Adrenal gland (tissue), 12 donors: ENCODE measurements around the gene ASF1A. TPM values are rescaled to one million over a fixed set of nuclear protein-coding genes. Genes with fewer than 3 reads are reported as not detected.

ENCODE experiments used
- DNase-seq, 7 donors: peaks; one replicate each; pipeline ENCODE4 v3.0.0-alpha.2; 2019 to 2020
- H3K27ac ChIP-seq, 5 donors: fragments of 200-600 bp; sonication (generic) in 4 of 5; 1 replicate in 3 of 5; 2 replicates in 2 of 5; pipeline versions ENCODE4 v1.5.1 to v1.8.0; 2016 to 2020; ENCODE audit warnings: mild to moderate bottlenecking in 1 of 5
- H3K27me3 ChIP-seq: fragments of 200-600 bp; 2 replicates; pipeline ENCODE4 v1.8.0; 2021
- H3K36me3 ChIP-seq, 2 donors: fragments of 200-600 bp; replicated peaks in 1 of 2; 1 replicate in 1 of 2; 2 replicates in 1 of 2; pipeline versions ENCODE4 v1.5.1 to v1.8.0; 2018 to 2022
- H3K4me1 ChIP-seq, 2 donors: fragments of 200-600 bp; replicated peaks in 1 of 2; 1 replicate in 1 of 2; 2 replicates in 1 of 2; pipeline versions ENCODE4 v1.5.1 to v1.8.0; 2018 to 2021
- H3K4me3 ChIP-seq, 4 donors: fragments of 200-600 bp; sonication (generic) in 3 of 4; one replicate each; pipeline ENCODE4 v1.5.1; 2016 to 2018
- H3K9me3 ChIP-seq, 3 donors: fragments of 200-600 bp; sonication (generic) in 1 of 3; replicated peaks in 1 of 3; 1 replicate in 2 of 3; 2 replicates in 1 of 3; pipeline versions ENCODE4 v1.5.1 to v1.8.0; 2016 to 2021
- CTCF ChIP-seq, 6 experiments: fragments of 450-650 bp in 4 of 6; fragments of 200-600 bp in 2 of 6; sonication (generic) in 1 of 6; IDR thresholded peaks; 1 replicate in 5 of 6; 2 replicates in 1 of 6; pipeline versions ENCODE4 v1.5.1 to v1.8.0; 2016 to 2021; ENCODE audit warnings: antibody characterized with exemption in 6 of 6, mild to moderate bottlenecking in 2 of 6, moderate library complexity in 1 of 6
- POLR2A ChIP-seq, 2 donors: fragments of 450-650 bp; IDR thresholded peaks; one replicate each; pipeline ENCODE4 v1.6.1; 2017; ENCODE audit warnings: antibody characterized with exemption in 2 of 2, mild to moderate bottlenecking in 2 of 2, moderate library complexity in 1 of 2
- WGBS, 4 donors: extraction: QIAGEN DNeasy Blood & Tissue Kit in 2 of 4; methylation state at CpG; one replicate each; pipeline versions ENCODE4 v1.1.5 to v1.1.7; 2013 to 2017; 5-methylcytosine and 5-hydroxymethylcytosine counted together
- intact Hi-C, 2 donors: fragments of 100-400 bp; cut with DNase I; formaldehyde crosslinking; loops; one replicate each; pipeline versions ENCODE4 v1.14.1 to v1.15.0; 2022 to 2023
- polyA plus RNA-seq, 3 donors: library from polyadenylated mRNA; stranded (reverse); fragments of 200-250 nt in 2 of 3; fragments of 350-450 nt in 1 of 3; fragmentation: Illumina TruSeq in 1 of 3; extraction: RNeasy Lipid Tissue Mini Kit (QIAGEN cat#74804) in 1 of 3; gene quantifications; one replicate each; pipeline ENCODE4 v1.2.3, GENCODE V29; 2013 to 2014
- total RNA-seq, 9 donors: library from RNA; depleted of rRNA in 4 of 9; stranded (reverse); fragments of >200 nt in 4 of 9; fragments of 120-200 nt in 1 of 9; fragmentation: NEBNext Ultra II Directional in 1 of 9; extraction: Animal tissue kit (Norgen Biotek cat#: 25700) in 1 of 9; gene quantifications; one replicate each; pipeline versions ENCODE4 v1.1.0 to v1.2.4, GENCODE V29; 2013 to 2023
- donor health status: healthy with polysubstance abuse.
- donor health status: Bipolar disorder and iron deficiency.
- donor health status: DM: yes; HTN: yes; CAD: no.
- donor health status: DM: no; HTN: no; CAD: no.
- donor health status: DM: no; HTN: no; CAD: no.
- donor health status: DM: yes; HTN: yes; CAD: no.

ASF1A gene
- total and polyA plus RNA-seq, 12 donors = 8.7 to 107 (median 21.5) TPM

GRCh38 chr6:118908441-118908840 is 14.5 kb downstream of the ASF1A start:
- Histone ChIP-seq H3K27ac (no peak overlapping the region), H3K9me3 (no peaks in the 10 kb centered on the region), H3K27me3 (no peaks in the 10 kb centered on the region), H3K4me3 (no peak overlapping the region), H3K4me1 (no peaks in the 10 kb centered on the region), H3K36me3 (peaks cover 0 to 29% of the 10 kb centered on the region in 2 donors)
- intact Hi-C loops = no loop called here
- no peak for DNase-seq
- TF ChIP-seq POLR2A (IDR thresholded peaks at IDR 0.05) = no peak
- 68 to 87% (median 80%) methylated on average over 1 of the region's 1 CpG for whole genome bisulfite sequencing, 4 donors

GRCh38 chr6:118912646-118913045 is 18.7 kb downstream of the ASF1A start:
- WGBS, 4 donors = 86 to 96% (median 89%) methylated on average over 5 of the region's 5 CpGs
- Histone ChIP-seq H3K4me3 (no peak overlapping the region), H3K27me3 (no peaks in the 10 kb centered on the region), H3K9me3 (no peaks in the 10 kb centered on the region), H3K27ac (no peak overlapping the region), H3K36me3 (peaks cover 0 to 25% of the 10 kb centered on the region in 2 donors), H3K4me1 (no peaks in the 10 kb centered on the region)
- no peak for DNase-seq
- no peak for TF ChIP-seq CTCF (IDR thresholded peaks at IDR 0.05)
- no peak for TF ChIP-seq POLR2A (IDR thresholded peaks at IDR 0.05)
- intact Hi-C loops = no loop called here

- intact Hi-C loops = no loop called here
- no peak for DNase-seq
- TF ChIP-seq CTCF (IDR thresholded peaks at IDR 0.05) (no peak), POLR2A (IDR thresholded peaks at IDR 0.05) (no peak)
- H3K4me1 ChIP-seq = no peaks in the 10 kb centered on the region
- H3K9me3 ChIP-seq = no peaks in the 10 kb centered on the region
- H3K27me3 ChIP-seq = no peaks in the 10 kb centered on the region
- 87 to 93% (median 88%) methylated on average over 2 of the region's 2 CpGs for WGBS, 4 donors
- H3K36me3 ChIP-seq = peaks cover 0 to 20% of the 10 kb centered on the region in 2 donors
- H3K4me3 ChIP-seq = no peak overlapping the region
- no peak overlapping the region for H3K27ac ChIP-seq
Observed at GRCh38 chr6:118913161-118913560, 19.2 kb downstream of the ASF1A start.

GRCh38 chr6:118914598-118914997 is 20.6 kb downstream of the ASF1A start:
- no peak for DNase-seq
- Histone ChIP-seq H3K36me3 (peaks cover 0 to 8% of the 10 kb centered on the region in 2 donors), H3K27me3 (no peaks in the 10 kb centered on the region), H3K4me1 (no peaks in the 10 kb centered on the region), H3K27ac (no peak overlapping the region), H3K4me3 (no peak overlapping the region), H3K9me3 (no peaks in the 10 kb centered on the region)
- TF ChIP-seq CTCF (IDR thresholded peaks at IDR 0.05) = no peak
- intact Hi-C loops = no loop called here

- WGBS, 4 donors = 84 to 95% (median 93%) methylated on average over 5 of the region's 5 CpGs
- TF ChIP-seq POLR2A (IDR thresholded peaks at IDR 0.05) (no peak), CTCF (IDR thresholded peaks at IDR 0.05) (no peak)
- Histone ChIP-seq H3K27ac (no peak overlapping the region), H3K4me1 (no peaks in the 10 kb centered on the region), H3K4me3 (no peak overlapping the region), H3K36me3 (peaks cover 0 to 23% of the 10 kb centered on the region in 2 donors), H3K9me3 (no peaks in the 10 kb centered on the region), H3K27me3 (no peaks in the 10 kb centered on the region)
- no peak for DNase-seq
- intact Hi-C loops = no loop called here
Observed at GRCh38 chr6:118917546-118918328, 23.8 kb downstream of the ASF1A start.
